Keratinocyte (primary cell): ENCODE results near the gene FREM2. TPM values are rescaled to one million over a fixed set of nuclear protein-coding genes. Genes with fewer than 3 reads are reported as not detected.

Experiments
- DNase-seq: peaks from one replicate; pipeline ENCODE4 v3.0.0-alpha.2; 2011; ENCODE audit warnings: low read depth, missing footprints, low spot score
- FAIRE-seq: peaks from 2 replicates; lab custom pipeline; 2011; peaks lifted over from hg19 to GRCh38; lab: Jason Lieb, UNC
- H2AFZ ChIP-seq: 2 replicates; pipeline ENCODE4 v1.6.0; 2012; ENCODE audit warnings: low read length, control low read depth, inconsistent platforms; ENCODE audit not compliant: control insufficient read depth
- H3K27ac ChIP-seq: 2 replicates; pipeline ENCODE4 v1.5.1; 2011; ENCODE audit warnings: low read length; ENCODE audit not compliant: control insufficient read depth, insufficient read depth
- H3K27me3 ChIP-seq: 3 replicates; pipeline ENCODE4 v1.6.0; 2011; ENCODE audit warnings: low read length; ENCODE audit not compliant: control insufficient read depth, insufficient read depth; ENCODE audit errors: extremely low read depth
- H3K36me3 ChIP-seq, 2 experiments: 2 replicates in 1 of 2; 3 replicates in 1 of 2; pipeline ENCODE4 v1.5.1; 2011; ENCODE audit warnings: low read length in 2 of 2, mild to moderate bottlenecking in 1 of 2; ENCODE audit not compliant: control insufficient read depth in 2 of 2, insufficient read depth in 2 of 2; ENCODE audit errors: extremely low read depth in 1 of 2
- H3K4me1 ChIP-seq: 3 replicates; pipeline ENCODE4 v1.5.1; 2011; ENCODE audit warnings: low read length; ENCODE audit not compliant: control insufficient read depth, insufficient read depth; ENCODE audit errors: extremely low read depth
- H3K4me2 ChIP-seq: 3 replicates; pipeline ENCODE4 v1.6.0; 2011; ENCODE audit warnings: low read depth, low read length; ENCODE audit not compliant: control insufficient read depth, insufficient read depth; ENCODE audit errors: extremely low read depth
- H3K4me3 ChIP-seq, 3 experiments: fragments of 200-600 bp in 1 of 3; sonication (generic) in 1 of 3; 2 replicates in 2 of 3; 3 replicates in 1 of 3; pipeline ENCODE4 v1.5.1; 2011 to 2016; ENCODE audit warnings: low read length in 3 of 3, mild to moderate bottlenecking in 3 of 3, control low read depth in 2 of 3, inconsistent platforms in 1 of 3, low read depth in 1 of 3, mixed read lengths in 1 of 3, mixed run types in 1 of 3, moderate library complexity in 1 of 3; ENCODE audit not compliant: control insufficient read depth in 2 of 3, insufficient read depth in 2 of 3; ENCODE audit errors: extremely low read depth in 1 of 3
- H3K79me2 ChIP-seq: 2 replicates; pipeline ENCODE4 v1.6.0; 2012; ENCODE audit warnings: low read length; ENCODE audit not compliant: control insufficient read depth, insufficient read depth
- H3K9ac ChIP-seq: 3 replicates; pipeline ENCODE4 v1.6.0; 2011; ENCODE audit warnings: low read length; ENCODE audit not compliant: control insufficient read depth, insufficient read depth; ENCODE audit errors: extremely low read depth
- H3K9me1 ChIP-seq: 3 replicates; pipeline ENCODE4 v1.6.0; 2011; ENCODE audit warnings: low read length; ENCODE audit not compliant: control insufficient read depth, insufficient read depth; ENCODE audit errors: extremely low read depth
- H3K9me3 ChIP-seq: 2 replicates; pipeline ENCODE4 v1.5.1; 2012; ENCODE audit warnings: low read depth, low read length; ENCODE audit not compliant: control insufficient read depth
- H4K20me1 ChIP-seq: 3 replicates; pipeline ENCODE4 v1.6.0; 2011; ENCODE audit warnings: low read length; ENCODE audit not compliant: control insufficient read depth, insufficient read depth; ENCODE audit errors: extremely low read depth
- CTCF ChIP-seq, 3 experiments: IDR thresholded peaks in 1 of 3; conservative IDR thresholded peaks in 1 of 3; optimal IDR thresholded peaks in 1 of 3; 2 replicates in 2 of 3; 3 replicates in 1 of 3; pipeline versions ENCODE3 to v1.5.1; 2011; ENCODE audit warnings: low read length in 3 of 3, mild to moderate bottlenecking in 3 of 3, moderate library complexity in 2 of 3, control low read depth in 1 of 3, inconsistent platforms in 1 of 3; ENCODE audit not compliant: insufficient read depth in 2 of 3; ENCODE audit errors: extremely low read depth in 1 of 3
- EZH2 ChIP-seq: IDR thresholded peaks from one replicate; pipeline ENCODE4 v1.6.1; 2012; ENCODE audit warnings: inconsistent platforms, mild to moderate bottlenecking, low read length, moderate library complexity
- dilution Hi-C: fragments of 300-500 bp; cut with MboI; formaldehyde crosslinking; loops from one replicate; pipeline ENCODE4 v1.7.0; 2020; ENCODE audit warnings: low sequenced_read_pairs; ENCODE audit not compliant: extremely low pct_ligation_motif_present
- polyA plus RNA-seq, 5 experiments: library from polyadenylated mRNA; depleted of rRNA in 3 of 5; stranded (reverse) in 3 of 5; stranded (forward) in 1 of 5; unstranded in 1 of 5; fragments of >200 nt; gene quantifications; 1 replicate in 1 of 5; 2 replicates in 3 of 5; 3 replicates in 1 of 5; pipeline versions ENCODE4 v1.2.1 to v1.2.3, GENCODE V29; 2011 to 2012; ENCODE audit warnings: missing spikeins in 2 of 5, low read depth in 1 of 5, low replicate concordance in 1 of 5

FREM2 gene
- polyA plus RNA-seq, 1 donor (not counting 4 experiments of a cell fraction or from before 2014, with no cell fraction given): 0.01 TPM

GRCh38 chr13:38702669-38703068 lies 15.8 kb downstream of the FREM2 start:
- dilution Hi-C loops: no loop called here
- Histone ChIP-seq H4K20me1 (no peaks in the 10 kb centered on the region), H3K9me1 (no peaks in the 10 kb centered on the region), H3K36me3 (no peaks in the 10 kb centered on the region), H3K27me3 (no peaks in the 10 kb centered on the region), H3K4me3 (no peak overlapping the region), H3K79me2 (no peaks in the 10 kb centered on the region), H3K4me2 (no peak overlapping the region), H3K27ac (no peak overlapping the region), H3K9ac (no peak overlapping the region), H3K9me3 (no peaks in the 10 kb centered on the region), H2AFZ (no peak overlapping the region), H3K4me1 (no peaks in the 10 kb centered on the region)
- DNase-seq (no peak), FAIRE-seq (no peak)
- TF ChIP-seq CTCF (optimal IDR thresholded peaks at IDR 0.05 in 1 of 3, IDR thresholded peaks at IDR 0.05 in 1 of 3, conservative IDR thresholded peaks at IDR 0.05 in 1 of 3; ENCODE audit: extremely low read depth in 1 of 3, insufficient read depth in 2 of 3, low read length in 3 of 3): no peak
- no peak for TF ChIP-seq EZH2

- H3K9me1 ChIP-seq: no peaks in the 10 kb centered on the region
- no peaks in the 10 kb centered on the region for H3K36me3 ChIP-seq
- no peak overlapping the region for H3K9ac ChIP-seq
- no peak overlapping the region for H3K4me2 ChIP-seq
- FAIRE-seq (no peak), DNase-seq (no peak)
- H3K79me2 ChIP-seq: no peaks in the 10 kb centered on the region
- no peak overlapping the region for H2AFZ ChIP-seq
- dilution Hi-C loops: no loop called here
- H3K9me3 ChIP-seq: no peaks in the 10 kb centered on the region
- H4K20me1 ChIP-seq: no peaks in the 10 kb centered on the region
- no peaks in the 10 kb centered on the region for H3K4me1 ChIP-seq
- H3K27me3 ChIP-seq: no peaks in the 10 kb centered on the region
- H3K27ac ChIP-seq: no peak overlapping the region
- H3K4me3 ChIP-seq: no peak overlapping the region
- TF ChIP-seq CTCF (optimal IDR thresholded peaks at IDR 0.05 in 1 of 3, IDR thresholded peaks at IDR 0.05 in 1 of 3, conservative IDR thresholded peaks at IDR 0.05 in 1 of 3; ENCODE audit: extremely low read depth in 1 of 3, insufficient read depth in 2 of 3, low read length in 3 of 3) (no peak), EZH2 (no peak)
These were observed 16.4 kb downstream of the FREM2 start for GRCh38 chr13:38703255-38703654.
